HS-27A (cell line): Measurements from ENCODE around the gene RFX2.
"Not testable (repeated sequence)": the region's sequence is repeated elsewhere in the genome, so short reads cannot be mapped to it uniquely, and the experiment has no call there.

Source experiments
- DNase-seq: peaks from one replicate; pipeline ENCODE4 v3.0.0-alpha.2; 2012; ENCODE audit warnings: low read depth, missing footprints

Gene RFX2

DNA sequence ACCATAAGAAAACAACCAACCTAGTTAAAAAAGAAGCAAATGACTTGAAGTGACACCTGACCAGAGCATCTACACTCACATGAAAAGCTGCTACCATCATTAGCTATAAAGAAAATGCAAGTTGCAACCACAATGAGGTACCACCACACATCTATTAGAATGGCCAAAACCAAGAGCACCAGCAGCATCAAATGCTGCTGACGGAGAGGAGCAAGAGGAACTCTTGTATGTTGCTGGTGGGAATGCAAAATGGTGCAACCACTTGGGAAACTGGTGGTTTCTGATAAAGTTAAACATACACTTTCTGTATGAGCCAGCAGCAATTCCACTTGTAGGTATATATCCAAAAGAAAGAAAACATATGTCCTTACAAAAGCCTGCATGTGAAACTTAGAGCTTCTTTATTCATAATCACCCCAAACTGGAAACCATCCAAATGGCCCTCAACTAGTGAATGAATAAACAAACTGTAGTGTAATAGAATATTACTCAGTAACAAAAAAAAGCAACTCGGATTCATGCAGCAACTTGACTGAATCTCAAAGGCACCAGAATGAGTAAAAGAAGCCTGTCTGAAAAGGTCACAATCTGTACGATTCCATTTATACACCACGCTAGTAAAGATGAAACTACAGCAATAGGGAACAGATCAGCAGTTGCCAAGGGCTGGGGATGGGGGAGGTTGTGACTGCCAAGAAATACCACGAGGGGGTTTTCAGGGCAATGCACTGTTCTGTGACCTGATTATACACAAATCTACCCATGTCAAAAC lies 71.5 kb downstream of the RFX2 start:
- DNase-seq = no peak

DNA sequence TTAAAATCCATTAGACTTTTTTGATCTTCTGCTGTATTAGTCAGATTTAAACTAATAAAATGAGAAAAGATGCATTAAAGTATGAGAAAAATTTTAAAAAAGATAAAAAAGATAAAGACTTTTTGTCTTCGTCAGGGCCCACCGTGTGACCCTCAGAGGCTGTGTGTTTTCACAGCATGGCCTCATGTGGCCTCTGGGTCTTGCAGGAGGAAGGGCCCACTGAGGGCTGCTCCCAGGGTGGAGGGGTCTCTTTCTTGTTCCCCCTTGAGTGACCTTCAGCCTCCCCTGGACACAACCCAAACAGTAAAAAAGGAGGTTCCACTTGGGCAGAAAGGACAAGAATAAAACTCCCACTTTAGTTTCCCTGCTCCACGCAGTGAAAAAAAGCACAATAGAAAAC lies 75.3 kb downstream of the RFX2 start:
- DNase-seq = no peak

DNA sequence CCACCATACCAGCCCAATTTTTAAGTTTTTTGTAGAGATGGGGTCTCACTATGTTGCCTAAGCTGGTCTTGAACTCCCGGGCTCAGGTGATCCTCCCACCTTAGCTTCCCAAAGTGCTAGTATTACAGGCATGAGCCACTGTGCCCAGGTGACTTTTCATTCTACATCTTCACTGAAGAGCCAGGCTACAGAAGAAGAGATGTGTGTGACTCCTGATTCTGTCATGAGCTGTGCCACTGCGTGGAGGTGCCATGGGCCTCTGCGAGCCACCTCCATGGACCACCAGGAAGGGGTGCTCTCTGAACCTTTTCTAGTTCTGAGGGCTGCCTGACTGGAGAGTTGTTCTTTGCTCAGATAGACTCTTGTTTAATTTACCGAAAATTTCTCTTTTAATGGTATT lies 75.8 kb downstream of the RFX2 start:
- DNase-seq = no peak

DNA sequence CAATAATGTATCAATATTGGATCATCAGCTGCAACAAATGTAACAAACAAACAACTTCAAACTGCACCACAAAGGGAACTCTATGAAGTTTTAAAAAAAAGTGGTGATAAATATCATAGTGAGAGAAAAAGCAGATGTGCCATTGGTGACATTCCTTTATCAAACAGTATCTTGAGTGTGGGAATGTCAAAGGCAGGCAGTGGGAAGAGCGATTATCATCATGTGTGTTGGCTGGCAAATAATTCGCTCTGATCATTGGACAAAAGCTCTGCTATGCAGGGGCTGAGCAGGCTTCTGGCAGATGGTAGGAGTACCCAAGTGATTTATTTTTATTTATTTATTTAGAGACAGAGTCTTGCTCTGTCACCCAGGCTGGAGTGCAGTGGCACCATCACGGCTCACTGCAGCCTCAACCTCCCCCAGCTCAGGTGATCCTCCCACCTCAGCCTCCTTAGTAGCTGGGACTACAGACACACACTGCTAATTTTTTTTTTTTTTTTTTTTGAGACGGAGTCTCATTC lies 76.5 kb downstream of the RFX2 start:
- DNase-seq = no peak

DNA sequence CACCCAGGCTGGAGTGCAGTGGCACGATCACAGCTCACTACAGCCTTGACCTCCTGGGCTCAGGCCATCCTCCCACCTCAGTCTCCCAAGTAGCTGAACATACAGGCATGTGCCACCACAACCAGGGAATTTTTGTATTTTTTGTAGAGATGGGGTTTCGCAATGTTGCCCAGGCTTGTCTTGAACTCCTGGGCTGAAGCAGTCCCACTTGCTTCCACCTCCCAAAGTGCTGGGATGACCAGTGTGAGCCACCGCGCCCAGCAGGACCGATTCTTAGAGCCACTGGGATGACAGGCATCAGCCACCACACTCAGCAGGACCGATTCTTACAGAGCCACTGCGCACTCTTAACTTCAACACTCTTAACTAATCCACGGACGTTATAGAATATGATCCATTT lies 77.5 kb downstream of the RFX2 start:
- no peak for DNase-seq

DNA sequence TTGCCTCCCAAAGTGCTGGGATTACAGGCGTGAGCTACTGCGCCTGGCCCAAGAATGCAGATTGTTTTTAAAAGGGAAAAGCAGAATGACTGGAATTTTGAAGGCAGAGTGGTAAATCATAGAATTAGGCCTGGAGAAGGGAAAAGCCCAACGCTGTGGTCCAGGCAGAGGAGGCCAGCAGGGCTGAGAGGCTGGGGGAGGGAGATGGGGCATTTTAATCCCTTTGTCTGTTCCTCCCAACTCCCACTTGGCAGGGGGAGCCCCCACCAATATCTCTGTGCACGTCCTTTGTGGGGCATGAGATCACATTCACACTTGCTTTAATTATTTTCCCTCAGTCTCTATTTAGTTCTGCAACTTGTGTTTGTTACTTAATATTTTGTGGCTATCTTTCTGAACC lies 77.9 kb downstream of the RFX2 start:
- DNase-seq = no peak

DNA sequence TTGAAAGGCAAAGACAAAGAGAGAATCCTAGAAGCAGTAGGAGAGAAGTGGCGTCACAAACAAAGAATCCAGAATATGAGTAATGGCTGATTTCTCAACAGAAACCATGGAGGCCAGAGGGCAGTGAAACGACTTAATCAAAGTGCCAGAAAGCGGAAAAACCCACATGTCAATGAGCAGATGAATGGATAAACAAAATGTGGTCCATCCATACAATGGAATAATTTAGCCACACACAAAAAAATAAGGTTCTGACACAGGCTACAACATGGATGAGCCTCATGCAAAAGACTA lies 80.1 kb downstream of the RFX2 start:
- no peak for DNase-seq

DNA sequence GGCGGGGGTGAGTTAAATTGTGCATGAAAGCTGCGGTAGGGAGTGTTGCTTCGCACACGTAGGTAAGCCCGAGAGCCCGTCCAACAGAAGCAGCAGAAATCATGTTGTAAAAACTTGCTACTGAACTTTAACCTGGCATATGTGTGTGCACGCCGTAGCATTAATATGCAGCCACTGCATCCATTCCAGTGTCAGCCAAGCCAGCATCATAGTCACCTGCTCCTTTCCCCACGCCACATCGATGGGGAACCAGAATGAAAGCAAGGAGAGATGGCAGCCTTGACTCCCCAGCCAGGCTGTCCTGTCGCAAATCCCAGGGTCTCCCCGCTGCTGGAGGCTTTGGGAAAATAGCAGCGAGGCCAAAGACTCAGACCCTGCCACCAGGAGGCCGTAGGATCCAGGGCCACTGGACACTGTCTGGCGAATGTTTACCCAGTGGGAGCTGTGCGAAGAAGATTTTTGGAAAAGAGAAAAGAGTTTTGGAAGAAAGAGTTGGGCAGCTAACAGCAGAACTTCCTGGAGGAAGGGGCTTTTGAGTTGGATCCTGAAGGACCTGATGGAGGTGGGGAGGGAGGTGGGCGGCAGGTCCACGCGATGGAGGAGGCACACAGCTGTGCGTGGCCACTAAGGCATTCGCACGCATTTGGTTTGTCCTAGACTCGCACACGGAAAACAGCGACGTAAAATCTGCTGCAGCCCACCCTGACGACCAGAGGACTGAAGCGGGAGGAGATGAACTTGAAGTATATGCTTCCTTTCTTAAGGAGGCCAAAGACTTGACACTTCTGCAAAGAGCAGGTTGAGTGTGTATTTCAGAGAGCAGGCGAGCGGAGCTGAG lies 83.7 kb downstream of the RFX2 start:
- DNase-seq = no peak

DNA sequence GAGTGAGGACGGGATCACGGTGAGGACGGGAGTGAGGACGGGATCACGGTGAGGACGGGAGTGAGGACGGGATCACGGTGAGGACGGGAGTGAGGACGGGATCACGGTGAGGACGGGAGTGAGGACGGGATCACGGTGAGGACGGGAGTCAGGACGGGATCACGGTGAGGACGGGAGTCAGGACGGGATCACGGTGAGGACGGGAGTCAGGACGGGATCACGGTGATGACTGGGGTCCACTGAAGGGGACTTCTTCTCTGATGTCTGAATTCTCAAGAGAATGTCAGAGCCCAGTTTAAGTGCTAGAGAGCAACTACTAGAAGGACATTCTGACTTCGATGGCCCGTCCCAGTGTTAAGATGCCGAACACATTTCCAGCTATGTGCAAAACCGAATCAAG lies 85.5 kb downstream of the RFX2 start:
- not testable (repeated sequence) for DNase-seq

DNA sequence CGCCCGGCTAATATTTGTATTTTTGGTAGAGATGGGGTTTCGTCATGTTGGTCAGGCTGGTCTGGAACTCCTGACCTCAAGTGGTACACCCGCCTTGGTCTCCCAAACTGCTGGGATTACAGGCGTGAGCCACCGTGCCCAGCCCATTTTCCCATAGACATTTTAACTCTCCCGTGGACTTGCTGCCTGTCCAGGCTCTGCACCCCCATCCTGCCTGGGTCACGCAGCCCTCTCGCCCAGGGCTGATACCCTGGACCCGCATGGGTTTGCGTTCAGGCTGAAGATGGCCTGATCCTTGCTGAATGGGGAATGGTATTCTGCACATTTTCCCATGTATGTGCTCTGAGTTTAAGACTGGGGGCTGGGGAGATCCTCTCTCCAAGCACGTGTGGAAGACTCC lies 86.4 kb downstream of the RFX2 start:
- DNase-seq = no peak

DNA sequence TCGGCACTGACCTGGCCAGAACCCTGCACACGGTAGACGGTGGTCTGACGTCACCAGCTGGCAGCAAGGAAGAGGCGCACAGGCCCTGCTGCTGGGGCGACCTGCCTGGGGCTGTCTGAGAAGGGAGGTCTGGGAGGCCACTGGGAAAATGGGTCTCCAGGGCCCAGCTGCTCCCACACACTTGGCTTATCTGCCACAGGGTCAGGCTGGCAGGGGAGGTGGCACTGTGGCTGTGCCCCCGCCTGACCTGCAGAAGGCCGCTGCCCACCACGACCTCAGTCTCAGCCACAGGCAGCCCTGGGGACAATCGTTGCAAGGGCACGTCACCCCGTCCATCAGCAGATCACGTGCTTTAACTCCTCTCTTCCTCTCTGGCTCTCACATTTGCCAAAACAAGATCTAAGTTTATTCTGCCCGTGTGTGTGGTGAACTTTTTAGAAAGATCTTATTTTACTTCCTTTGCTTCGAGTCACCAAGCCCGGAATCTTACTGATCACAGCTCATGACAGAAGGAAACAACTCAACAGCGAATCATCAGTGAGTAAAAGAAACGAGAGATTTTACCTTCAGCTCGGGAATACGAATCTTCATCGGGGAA lies 87.1 kb downstream of the RFX2 start:
- no peak for DNase-seq

DNA sequence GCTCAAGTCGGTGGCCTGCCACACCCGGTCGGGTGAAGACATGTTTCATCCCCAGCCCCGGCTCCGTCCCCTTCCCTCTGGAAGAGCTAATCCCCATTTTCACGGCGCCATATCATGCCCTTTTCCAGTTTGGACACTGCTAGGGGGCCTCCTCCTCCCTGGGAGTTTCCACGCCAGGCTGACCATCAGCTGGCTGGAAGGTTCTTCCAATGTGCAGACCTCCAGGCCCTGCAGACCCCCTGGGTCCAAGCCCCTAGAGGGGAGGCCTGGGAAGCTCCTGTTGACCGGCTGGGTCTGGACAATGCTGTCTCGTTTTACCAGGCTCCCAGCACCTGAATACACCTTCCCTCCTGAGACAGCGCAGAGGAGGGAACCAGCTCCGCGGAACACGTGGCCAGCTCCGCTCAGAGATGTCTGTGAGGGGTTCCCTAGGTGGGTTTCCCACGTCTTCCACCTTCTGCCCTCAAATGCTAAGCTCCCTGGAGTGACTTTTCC lies 87.7 kb downstream of the RFX2 start:
- DNase-seq = no peak

DNA sequence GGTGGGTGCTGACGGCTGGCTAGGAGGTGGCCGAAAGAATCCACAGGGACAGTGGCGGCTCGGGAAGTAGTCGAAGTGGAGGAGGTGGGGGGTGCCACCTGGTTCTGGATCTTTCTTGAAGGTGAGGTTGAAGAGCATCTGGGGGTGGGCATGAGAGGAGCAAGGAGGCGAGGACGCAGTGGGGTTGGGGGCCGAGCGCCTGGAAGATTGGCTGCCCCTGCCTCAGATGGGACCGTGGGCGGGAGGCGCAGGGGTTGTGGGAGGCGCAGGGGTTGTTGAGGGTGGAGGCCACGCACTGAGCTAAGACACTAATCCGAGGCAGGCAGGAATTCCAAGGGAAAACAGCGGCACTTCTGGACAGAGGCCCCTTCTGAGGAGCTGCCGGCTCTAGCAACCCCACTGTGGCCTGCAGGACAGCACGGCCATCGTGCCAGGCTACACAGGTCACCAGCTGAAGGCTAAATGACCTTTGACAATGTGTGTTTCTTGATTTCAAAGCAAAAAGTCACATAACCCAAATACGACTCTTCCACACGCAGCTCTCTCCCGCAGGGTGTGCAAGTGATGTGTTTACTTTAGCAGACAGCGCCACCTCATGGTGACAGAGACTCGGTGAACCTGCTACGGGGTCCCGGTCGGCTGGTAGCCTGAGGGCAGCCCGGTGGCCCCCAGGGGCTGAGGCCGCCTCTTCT lies 88.3 kb downstream of the RFX2 start:
- no peak for DNase-seq

DNA sequence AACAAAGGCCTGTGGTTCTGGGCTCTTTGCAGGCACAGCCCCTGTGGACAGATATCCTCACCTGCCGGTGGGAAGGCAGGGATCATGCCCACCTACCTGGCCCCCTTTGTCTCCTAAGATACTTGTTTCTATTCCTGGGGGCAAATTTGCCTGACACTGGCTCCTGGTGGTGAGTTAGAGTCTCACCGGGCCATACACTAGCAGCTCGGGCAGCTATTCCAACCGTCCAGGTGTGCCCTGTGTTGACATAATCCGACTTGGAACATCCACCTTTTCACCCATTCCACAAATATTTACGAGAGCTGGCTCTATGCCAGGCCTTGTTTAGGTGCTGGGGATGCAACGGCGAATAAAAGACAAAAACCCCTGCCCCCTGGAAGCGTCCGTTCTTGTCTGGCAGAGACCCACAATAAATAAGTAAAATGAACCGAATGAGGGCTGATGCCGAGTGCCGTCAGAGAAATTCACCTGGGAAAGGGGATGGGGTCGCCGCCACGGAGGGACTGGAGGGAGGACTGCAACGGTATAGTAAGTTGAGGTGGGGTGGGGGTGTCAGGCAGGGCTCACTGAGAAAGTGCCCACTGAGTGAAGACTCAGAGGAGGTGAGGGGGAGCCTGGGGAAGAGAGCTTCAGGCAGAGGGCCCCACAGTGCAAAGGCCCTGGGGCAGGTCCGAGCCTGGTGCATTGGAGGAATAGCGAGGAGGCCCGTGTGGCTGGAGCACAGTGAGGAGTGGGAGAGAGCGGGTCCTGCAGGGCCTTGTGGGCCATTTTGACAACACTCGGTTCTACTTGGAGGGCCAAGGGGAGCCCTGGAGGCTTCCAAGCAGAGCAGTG lies 89.1 kb downstream of the RFX2 start:
- DNase-seq = no peak

DNA sequence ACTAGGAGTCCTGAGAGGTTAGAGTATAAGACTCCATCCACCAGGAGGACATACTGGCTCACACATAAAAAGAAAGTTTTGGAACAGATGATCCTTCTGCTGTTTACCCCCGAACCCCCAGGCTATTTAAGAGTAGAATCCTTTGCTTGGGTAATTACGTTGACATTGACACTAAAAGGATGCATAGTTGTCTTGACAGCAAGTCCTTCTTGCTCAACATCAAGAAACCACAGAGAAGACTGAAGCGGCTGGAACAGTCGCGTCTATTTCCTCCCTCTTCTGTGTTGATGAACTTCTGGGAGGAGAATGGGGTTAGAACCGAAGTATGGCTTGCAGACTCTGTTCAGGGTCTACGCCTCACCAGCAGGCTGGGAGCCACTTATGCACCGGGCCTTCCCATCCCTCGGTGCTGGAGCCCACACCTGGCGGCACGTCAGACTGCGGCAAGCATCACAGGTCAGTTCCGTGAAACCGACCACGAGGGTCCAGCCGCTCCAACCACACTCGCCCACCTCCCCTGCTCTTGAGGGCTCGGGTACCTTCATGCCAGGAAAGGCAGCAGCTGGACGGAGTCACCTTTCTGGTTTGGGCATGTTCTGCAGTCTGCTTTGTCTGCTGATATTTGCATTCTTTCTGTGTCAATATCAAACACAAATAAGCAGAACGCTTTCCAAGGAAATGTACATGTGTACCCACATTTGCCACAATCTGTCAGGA lies 90.0 kb downstream of the RFX2 start:
- no peak for DNase-seq

DNA sequence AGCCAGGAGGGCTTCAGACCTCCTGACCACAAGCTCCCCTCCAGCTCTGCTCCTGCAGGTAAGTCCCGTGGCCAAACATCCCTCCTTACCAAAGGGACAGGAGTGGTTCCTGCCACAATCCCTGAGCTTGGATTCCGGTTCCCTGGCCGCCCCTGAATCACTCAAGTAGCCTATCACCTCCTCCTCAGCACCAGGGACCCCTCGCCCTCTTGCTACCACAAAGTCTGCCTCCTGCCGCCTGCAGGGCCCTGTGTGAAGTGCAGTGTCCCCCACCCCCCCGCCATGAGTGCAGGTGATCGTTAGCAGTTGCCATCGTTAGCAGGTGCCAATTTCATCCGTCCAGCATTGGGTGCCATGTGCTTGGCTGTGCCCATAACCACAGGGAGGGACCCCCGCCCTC lies 91.5 kb downstream of the RFX2 start:
- DNase-seq = no peak

DNA sequence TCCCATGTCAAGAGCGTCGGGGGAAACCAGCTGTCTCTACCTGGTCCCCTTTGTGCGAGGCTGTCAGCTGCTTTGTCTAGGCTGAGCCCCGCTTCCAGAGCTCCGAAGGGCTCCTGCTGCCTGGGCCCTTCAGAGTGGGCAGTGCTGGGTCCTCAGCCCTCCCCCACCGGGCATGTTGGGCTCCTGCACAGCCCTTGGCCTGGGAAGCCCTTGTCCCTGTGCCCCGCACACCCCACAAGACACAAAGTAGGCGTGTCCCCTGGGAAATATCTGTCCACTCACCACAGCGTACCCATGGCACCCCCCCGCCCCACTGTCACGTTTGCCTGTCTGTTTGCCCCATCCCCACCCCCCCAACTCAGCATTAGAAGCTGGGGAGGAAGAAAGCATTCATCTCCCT lies 92.7 kb downstream of the RFX2 start:
- no peak for DNase-seq

DNA sequence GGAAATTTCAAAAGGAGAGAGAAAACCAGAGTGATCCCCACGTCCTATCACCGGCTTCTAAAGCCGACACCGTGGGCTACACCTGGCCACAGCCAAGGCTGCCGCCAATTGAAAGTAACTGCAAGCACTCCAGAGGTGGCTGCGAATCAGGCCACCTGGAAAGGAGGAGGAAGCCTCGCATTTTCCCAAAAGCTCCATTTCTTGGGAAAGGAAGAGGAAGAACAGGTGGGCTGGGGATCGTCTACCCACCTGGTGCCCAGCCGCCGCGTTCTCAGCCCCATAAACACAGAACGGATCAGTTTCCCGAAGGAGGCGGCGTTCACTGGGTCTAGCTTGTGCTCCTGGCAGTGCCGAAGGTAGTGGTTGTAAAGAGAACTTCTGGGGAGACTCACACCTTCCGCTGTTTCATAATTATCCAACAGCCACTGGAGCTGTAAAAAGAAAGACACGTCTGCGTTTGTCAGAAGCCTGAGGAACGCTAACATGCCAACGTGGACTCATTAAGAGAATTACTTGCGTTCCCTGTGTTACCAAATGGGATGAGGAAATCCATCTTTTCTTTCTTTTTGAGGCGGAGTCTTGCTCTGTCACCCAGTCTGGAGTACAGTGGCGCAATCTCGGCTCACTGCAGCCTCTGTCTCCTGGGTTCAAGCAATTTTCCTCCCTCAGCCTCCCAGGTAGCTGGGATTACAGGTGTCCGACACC lies 94.3 kb downstream of the RFX2 start:
- DNase-seq = no peak

DNA sequence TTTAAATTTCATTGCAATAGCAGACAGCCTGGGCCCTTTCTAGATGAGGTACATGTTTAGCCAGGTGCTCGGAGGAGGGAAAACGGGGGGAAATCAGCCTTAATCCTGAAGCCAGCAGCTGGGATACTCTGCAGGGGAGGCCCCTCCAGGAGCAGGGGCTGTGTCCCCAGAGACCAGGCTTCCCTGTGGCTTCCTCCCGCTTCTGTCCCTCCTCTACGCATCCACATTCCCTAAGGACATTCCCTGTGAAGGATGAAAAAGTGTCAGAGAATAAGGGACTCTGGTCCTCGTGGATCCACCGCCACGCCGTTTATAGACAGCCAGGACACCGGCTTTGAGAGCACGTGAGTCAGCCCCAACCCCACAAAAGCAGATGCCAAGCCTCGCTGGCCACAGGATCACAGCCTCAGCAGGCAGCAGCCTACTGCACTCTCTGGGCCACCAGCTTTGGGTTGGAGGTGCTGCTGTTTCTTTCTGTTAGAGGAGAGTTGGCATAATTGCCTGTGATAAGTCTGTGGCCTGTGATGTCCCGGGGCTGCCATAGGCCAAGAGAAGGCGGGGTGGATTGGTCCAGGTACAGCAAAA lies 95.7 kb downstream of the RFX2 start:
- DNase-seq = no peak
